PFSK-1 (cell line): ENCODE data around the gene ANKS1B.

Source experiments
- POLR2AphosphoS5 ChIP-seq: IDR thresholded peaks from 2 replicates; pipeline ENCODE4 v1.6.1; 2012; ENCODE audit warnings: low read depth, mild to moderate bottlenecking, control low read depth, low read length, moderate library complexity
- SIN3A ChIP-seq: IDR thresholded peaks from 2 replicates; pipeline ENCODE4 v1.6.1; 2012; ENCODE audit warnings: mild to moderate bottlenecking, low read length, moderate library complexity, borderline replicate concordance; ENCODE audit not compliant: insufficient read depth
- TF ChIP-seq, protein P1 (sequence below), 2 experiments: IDR thresholded peaks; 2 replicates each; pipeline versions ENCODE4 v1.6.1 to v1.8.0; 2011 to 2012; ENCODE audit warnings: low read depth in 2 of 2, low read length in 2 of 2, control low read depth in 1 of 2, inconsistent platforms in 1 of 2, mild to moderate bottlenecking in 1 of 2, moderate library complexity in 1 of 2; ENCODE audit not compliant: insufficient read depth in 1 of 2

DNA sequence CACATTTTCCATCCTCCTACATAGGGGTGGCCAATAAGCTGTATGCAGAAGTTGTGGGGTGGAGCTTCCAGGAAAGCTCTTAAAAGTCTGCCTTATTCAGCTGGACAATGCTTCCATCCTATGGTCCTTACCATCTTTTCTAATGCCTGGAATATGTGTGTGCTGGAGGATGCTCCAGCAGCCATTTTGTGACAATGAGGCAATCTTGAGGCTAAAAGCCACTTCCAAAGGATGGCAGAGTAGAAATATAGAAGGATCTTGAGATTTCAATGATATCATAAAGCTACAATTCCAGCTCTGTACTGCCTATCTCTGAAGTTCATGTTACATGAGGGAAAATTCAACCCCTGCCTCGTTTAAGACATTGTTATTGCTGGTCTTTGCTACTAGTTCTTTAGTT lies 1244.0 kb downstream of the ANKS1B start:
- TF ChIP-seq POLR2AphosphoS5 (no peak), SIN3A (no peak)
- TF ChIP-seq, protein P1, sequence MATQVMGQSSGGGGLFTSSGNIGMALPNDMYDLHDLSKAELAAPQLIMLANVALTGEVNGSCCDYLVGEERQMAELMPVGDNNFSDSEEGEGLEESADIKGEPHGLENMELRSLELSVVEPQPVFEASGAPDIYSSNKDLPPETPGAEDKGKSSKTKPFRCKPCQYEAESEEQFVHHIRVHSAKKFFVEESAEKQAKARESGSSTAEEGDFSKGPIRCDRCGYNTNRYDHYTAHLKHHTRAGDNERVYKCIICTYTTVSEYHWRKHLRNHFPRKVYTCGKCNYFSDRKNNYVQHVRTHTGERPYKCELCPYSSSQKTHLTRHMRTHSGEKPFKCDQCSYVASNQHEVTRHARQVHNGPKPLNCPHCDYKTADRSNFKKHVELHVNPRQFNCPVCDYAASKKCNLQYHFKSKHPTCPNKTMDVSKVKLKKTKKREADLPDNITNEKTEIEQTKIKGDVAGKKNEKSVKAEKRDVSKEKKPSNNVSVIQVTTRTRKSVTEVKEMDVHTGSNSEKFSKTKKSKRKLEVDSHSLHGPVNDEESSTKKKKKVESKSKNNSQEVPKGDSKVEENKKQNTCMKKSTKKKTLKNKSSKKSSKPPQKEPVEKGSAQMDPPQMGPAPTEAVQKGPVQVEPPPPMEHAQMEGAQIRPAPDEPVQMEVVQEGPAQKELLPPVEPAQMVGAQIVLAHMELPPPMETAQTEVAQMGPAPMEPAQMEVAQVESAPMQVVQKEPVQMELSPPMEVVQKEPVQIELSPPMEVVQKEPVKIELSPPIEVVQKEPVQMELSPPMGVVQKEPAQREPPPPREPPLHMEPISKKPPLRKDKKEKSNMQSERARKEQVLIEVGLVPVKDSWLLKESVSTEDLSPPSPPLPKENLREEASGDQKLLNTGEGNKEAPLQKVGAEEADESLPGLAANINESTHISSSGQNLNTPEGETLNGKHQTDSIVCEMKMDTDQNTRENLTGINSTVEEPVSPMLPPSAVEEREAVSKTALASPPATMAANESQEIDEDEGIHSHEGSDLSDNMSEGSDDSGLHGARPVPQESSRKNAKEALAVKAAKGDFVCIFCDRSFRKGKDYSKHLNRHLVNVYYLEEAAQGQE (IDR thresholded peaks at IDR 0.05; ENCODE audit: insufficient read depth in 1 of 2, low read depth in 2 of 2, low read length in 2 of 2), result no peak
